Stimulated activated CD8-positive, alpha-beta memory T cell treated with anti-CD3 and anti-CD28 coated beads, Interleukin-12 subunit alpha, Interleukin-12 subunit beta, amount 100 ng/mL, for 24 hours (primary cell): Measurements from ENCODE around the gene KNOP1.

ENCODE experiments used
- DNase-seq: peaks from one replicate; pipeline ENCODE4 v3.0.0-alpha.2; 2020; ENCODE audit errors: extremely low read depth

The KNOP1 gene

GRCh38 chr16:19707569-19708295 lies 10.3 kb downstream of the KNOP1 start:
- no peak for DNase-seq

- DNase-seq, result no peak
These were observed 11.2 kb downstream of the KNOP1 start for GRCh38 chr16:19706846-19707245.

DNA sequence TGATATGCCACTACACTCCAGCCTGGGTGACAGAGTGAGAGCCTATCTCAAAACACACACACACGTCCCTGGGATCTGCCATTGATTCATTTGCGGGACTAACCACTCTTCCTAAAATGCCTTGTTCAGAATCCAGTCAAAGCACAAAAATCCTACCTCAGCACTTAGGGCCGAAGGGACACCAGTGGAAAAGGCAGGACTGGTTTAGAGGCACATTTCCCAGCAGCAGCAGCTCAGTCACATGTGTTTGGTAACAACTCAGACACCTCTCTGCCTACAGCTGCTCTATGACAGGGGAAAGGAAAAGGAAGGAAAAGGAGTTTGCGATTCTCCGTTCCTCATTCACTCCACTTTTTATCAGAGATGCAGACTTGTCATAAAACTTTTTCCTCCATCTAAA lies 12.2 kb downstream of the KNOP1 start:
- no peak for DNase-seq

DNA sequence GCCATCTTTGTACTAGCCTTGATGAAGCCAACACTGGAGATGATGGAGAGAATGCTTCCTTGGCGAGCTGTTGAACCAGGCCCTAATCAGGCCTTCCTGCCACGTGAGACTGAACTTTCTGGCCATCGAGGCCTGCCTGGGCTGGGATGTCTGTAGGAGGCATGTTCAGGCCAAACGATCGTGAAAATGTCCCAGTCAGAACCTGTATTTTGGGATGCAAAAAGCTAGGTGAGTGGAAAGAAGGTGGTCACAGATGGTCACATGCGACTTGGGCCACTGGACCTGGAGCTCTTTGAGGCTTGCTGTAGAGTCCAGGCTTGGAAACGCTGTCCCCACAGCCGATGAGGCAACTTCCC lies 12.9 kb downstream of the KNOP1 start:
- no peak for DNase-seq

GRCh38 chr16:19704321-19705145 lies 13.5 kb downstream of the KNOP1 start:
- DNase-seq, result no peak

GRCh38 chr16:19703172-19703889 lies 14.7 kb downstream of the KNOP1 start:
- no peak for DNase-seq

DNA sequence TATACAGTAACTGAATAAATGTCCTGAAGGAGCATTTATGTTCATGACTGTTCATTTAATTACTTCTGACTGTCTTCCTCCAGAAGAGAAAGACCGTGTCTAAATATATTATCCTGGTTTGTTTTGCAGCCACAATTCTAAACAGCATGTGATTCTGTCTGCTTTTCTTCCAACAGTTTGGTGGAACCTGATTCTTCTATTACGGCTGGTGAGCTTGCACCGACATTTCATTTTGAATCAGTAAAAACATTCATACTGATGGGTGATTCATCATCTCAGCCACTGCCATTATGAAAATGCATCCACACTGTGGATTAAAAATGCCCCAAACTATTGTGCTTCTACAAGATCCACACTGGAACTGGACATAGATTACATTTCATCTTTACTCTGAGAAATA lies 16.9 kb downstream of the KNOP1 start:
- DNase-seq, result no peak

DNA sequence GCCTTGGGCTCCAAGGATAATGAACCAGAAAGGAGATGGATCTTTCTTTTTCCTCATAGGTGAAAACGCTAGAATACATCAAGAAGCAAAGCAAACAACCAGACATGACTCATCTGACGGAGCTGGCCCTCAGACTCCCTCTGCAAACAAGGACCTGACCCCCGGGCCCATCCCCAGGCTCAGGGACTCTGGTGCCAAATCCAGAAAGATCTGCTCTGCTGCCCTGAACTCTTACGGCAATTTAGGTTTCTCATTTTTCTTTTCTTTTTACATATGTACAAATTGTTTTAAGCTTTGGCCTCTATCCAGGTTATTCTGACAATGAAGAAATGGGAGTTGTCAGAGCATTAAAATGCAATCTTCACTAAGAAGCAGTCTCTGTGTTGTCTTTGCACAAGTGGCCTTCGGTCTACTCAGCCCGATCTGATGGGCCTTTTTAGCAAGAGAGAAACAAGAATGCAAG lies 17.7 kb downstream of the KNOP1 start:
- no peak for DNase-seq

DNA sequence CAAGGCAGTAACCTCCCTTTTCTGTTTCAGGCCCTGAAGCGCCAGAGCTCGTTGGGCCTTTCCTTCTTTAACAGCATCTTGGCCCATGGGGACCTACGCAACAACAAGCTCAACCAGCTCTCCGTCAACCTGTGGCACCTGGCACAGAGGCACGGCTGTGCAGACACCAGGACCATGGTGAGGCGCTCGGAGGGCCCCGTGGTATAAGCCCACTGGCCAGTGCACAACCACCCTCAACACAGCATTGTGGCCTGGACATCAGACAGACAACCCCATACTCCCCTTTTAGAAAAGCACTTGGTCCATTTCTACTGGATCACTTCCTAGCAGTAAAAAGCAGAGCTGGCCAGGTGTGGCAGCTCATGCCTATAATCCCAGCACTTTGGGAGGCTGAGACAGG lies 18.6 kb downstream of the KNOP1 start:
- DNase-seq, result no peak

- DNase-seq, result no peak
These were observed 19.3 kb downstream of the KNOP1 start for GRCh38 chr16:19698480-19699465.

GRCh38 chr16:19697756-19698318 lies 20.2 kb downstream of the KNOP1 start:
- DNase-seq, result no peak

DNA sequence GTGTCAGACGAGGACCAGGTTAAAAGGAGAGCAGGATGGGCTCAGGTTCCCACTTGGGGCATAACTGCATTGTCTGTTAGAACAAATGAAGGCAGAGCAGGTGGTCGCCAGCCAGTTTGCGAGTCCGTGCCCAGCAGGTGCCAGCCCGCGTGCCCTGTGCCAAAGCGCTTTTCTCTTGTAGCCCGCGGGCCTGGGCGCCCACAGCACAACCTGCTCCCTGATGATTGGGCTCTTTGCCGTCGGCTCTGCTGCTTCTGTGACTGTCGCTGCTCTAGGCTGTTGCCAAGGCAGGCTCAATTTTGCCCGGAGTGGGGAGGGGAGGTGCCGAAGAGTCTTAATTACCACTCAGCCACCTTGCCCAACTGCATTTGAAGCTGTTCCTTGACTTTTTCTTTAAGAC lies 21.1 kb downstream of the KNOP1 start:
- no peak for DNase-seq

- no peak for DNase-seq
These were observed 21.7 kb downstream of the KNOP1 start for GRCh38 chr16:19696328-19696727.

GRCh38 chr16:19694989-19695388 lies 23.0 kb downstream of the KNOP1 start:
- no peak for DNase-seq

GRCh38 chr16:19691161-19691711 lies 26.8 kb downstream of the KNOP1 start:
- no peak for DNase-seq

- no peak for DNase-seq
These were observed 27.8 kb downstream of the KNOP1 start for GRCh38 chr16:19690196-19690595.

GRCh38 chr16:19689342-19689741 lies 28.7 kb downstream of the KNOP1 start:
- no peak for DNase-seq

DNA sequence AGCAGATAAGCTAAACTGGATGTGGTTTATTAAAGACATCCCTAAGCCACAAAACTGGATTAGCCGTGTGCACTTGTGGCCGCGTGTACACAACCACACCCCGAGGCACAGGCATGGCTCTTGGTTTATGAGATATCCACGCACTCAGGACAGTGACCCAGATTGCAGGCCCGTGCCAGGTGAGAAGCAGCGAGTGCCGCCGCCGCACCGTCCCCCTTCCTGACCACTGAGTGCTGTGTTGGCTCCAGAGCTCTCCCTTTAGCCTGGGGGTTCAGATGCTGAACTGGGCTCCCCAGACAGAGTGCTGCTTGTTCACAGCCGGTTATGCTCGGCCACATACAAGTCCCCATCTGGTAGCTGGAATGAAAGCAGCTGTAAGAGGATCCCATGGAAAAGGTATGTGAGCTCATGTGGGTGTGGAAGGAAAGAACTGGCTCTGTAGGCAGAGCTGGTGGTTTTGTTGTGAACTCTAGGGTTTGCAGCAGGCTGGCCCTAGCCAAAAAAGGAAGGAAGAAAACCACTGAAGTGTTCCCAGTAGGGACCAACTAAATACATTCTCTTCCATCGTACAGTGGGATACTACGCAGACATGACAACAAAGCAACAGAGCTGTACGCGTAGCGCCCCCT lies 29.5 kb downstream of the KNOP1 start:
- DNase-seq, result no peak

GRCh38 chr16:19687279-19687678 lies 30.7 kb downstream of the KNOP1 start:
- DNase-seq, result no peak

GRCh38 chr16:19685176-19685575 lies 32.9 kb downstream of the KNOP1 start:
- DNase-seq, result no peak
